WTC11 (cell line): ENCODE measurements around the gene LRSAM1. TPM values are rescaled to one million over a fixed set of nuclear protein-coding genes. Genes with fewer than 3 reads are reported as not detected.
A peak's percentile ranks its signal among the peaks of the same experiment; 100 is the strongest.

Experiments used
- AFF4 ChIP-seq: sonication (generic); formaldehyde crosslinking; IDR thresholded peaks from 2 replicates; pipeline ENCODE4 v1.8.1; 2023; ENCODE audit warnings: mild to moderate bottlenecking, missing genetic modification reagents, borderline replicate concordance
- CREM ChIP-seq: sonication (generic); formaldehyde crosslinking; IDR thresholded peaks from 2 replicates; pipeline ENCODE4 v1.8.1; 2022; ENCODE audit warnings: mild to moderate bottlenecking, missing genetic modification reagents, moderate library complexity
- CTCF ChIP-seq: fragments of 200-600 bp; IDR thresholded peaks from 2 replicates; pipeline ENCODE4 v1.8.0; 2022; ENCODE audit warnings: antibody characterized with exemption
- ETV6 ChIP-seq: sonication (generic); formaldehyde crosslinking; IDR thresholded peaks from 2 replicates; pipeline ENCODE4 v1.8.1; 2022; ENCODE audit warnings: mild to moderate bottlenecking, missing genetic modification reagents
- FOXK1 ChIP-seq: sonication (generic); formaldehyde crosslinking; IDR thresholded peaks from 2 replicates; pipeline ENCODE4 v1.8.0; 2022; ENCODE audit warnings: mild to moderate bottlenecking, moderate library complexity, missing genetic modification reagents
- FOXP1 ChIP-seq: sonication (generic); formaldehyde crosslinking; IDR thresholded peaks from 2 replicates; pipeline ENCODE4 v1.8.0; 2022; ENCODE audit warnings: missing genetic modification reagents, mild to moderate bottlenecking, moderate library complexity, borderline replicate concordance
- GABPB1 ChIP-seq: sonication (generic); formaldehyde crosslinking; IDR thresholded peaks from 2 replicates; pipeline ENCODE4 v1.8.1; 2023; ENCODE audit warnings: mild to moderate bottlenecking, missing genetic modification reagents
- HMGXB4 ChIP-seq: sonication (generic); formaldehyde crosslinking; IDR thresholded peaks from 2 replicates; pipeline ENCODE4 v1.8.1; 2023; ENCODE audit warnings: mild to moderate bottlenecking, moderate library complexity, missing genetic modification reagents
- IRF2 ChIP-seq: sonication (generic); formaldehyde crosslinking; IDR thresholded peaks from 2 replicates; pipeline ENCODE4 v1.8.0; 2022; ENCODE audit warnings: low read depth, missing genetic modification reagents, borderline replicate concordance
- KAT7 ChIP-seq: sonication (generic); formaldehyde crosslinking; IDR thresholded peaks from 2 replicates; pipeline ENCODE4 v1.8.1; 2023; ENCODE audit warnings: missing genetic modification reagents, mild to moderate bottlenecking, borderline replicate concordance
- RELA ChIP-seq: sonication (generic); formaldehyde crosslinking; IDR thresholded peaks from 2 replicates; pipeline ENCODE4 v1.8.1; 2022; ENCODE audit warnings: missing genetic modification reagents, mild to moderate bottlenecking, borderline replicate concordance
- SMAD4 ChIP-seq: sonication (generic); formaldehyde crosslinking; IDR thresholded peaks from 2 replicates; pipeline ENCODE4 v1.8.0; 2022; ENCODE audit warnings: mild to moderate bottlenecking, missing genetic modification reagents
- STAT6 ChIP-seq: sonication (generic); formaldehyde crosslinking; conservative IDR thresholded peaks from 2 replicates; pipeline ENCODE4 v1.8.1; 2023; ENCODE audit warnings: mild to moderate bottlenecking, low read depth, missing genetic modification reagents, moderate library complexity
- TCF7 ChIP-seq: sonication (generic); formaldehyde crosslinking; IDR thresholded peaks from 2 replicates; pipeline ENCODE4 v1.8.0; 2022; ENCODE audit warnings: mild to moderate bottlenecking, low read depth, missing genetic modification reagents, moderate library complexity
- TEAD1 ChIP-seq: sonication (generic); formaldehyde crosslinking; IDR thresholded peaks from 2 replicates; pipeline ENCODE4 v1.8.0; 2022; ENCODE audit warnings: mild to moderate bottlenecking, missing genetic modification reagents
- ZNF263 ChIP-seq: sonication (generic); formaldehyde crosslinking; IDR thresholded peaks from 2 replicates; pipeline ENCODE4 v1.8.1; 2022; ENCODE audit warnings: low read depth, mild to moderate bottlenecking, moderate library complexity, missing genetic modification reagents
- ZNF396 ChIP-seq: fragments of 250-450 bp; sonication (Bioruptor Pico); IDR thresholded peaks from 2 replicates; pipeline ENCODE4 v1.8.0; 2021; ENCODE audit warnings: mild to moderate bottlenecking, moderate library complexity, borderline replicate concordance
- ZNF425 ChIP-seq: fragments of 250-450 bp; sonication (Bioruptor Pico); conservative IDR thresholded peaks from 2 replicates; pipeline ENCODE4 v1.9.0; 2021; ENCODE audit warnings: mild to moderate bottlenecking
- ZNF671 ChIP-seq: fragments of 250-450 bp; sonication (Bioruptor Pico); IDR thresholded peaks from 2 replicates; pipeline ENCODE4 v1.8.0; 2021; ENCODE audit warnings: mild to moderate bottlenecking
- total RNA-seq: library from RNA; stranded (reverse); gene quantifications from 3 replicates; pipeline ENCODE4 v1.2.3, GENCODE V29; 2021
- TF ChIP-seq, protein P1 (sequence below): sonication (generic); formaldehyde crosslinking; IDR thresholded peaks from 2 replicates; pipeline ENCODE4 v1.8.1; 2023; ENCODE audit warnings: mild to moderate bottlenecking, missing genetic modification reagents, moderate library complexity

Gene LRSAM1
- total RNA-seq, 1 experiment from 2014 or later, result 32.4 TPM

- no peak for TF ChIP-seq HMGXB4 (CRISPR knock-in tag)
- TF ChIP-seq CTCF, result no peak
- no peak for TF ChIP-seq TCF7 (CRISPR knock-in tag)
- no peak for TF ChIP-seq ZNF671 (CRISPR knock-in tag)
- no peak for TF ChIP-seq ZNF425
- TF ChIP-seq ZNF263, result no peak
- no peak for TF ChIP-seq SMAD4 (CRISPR knock-in tag)
- TF ChIP-seq RELA (CRISPR knock-in tag), result no peak
- no peak; the same call in 1 of the 2 replicates for TF ChIP-seq TEAD1 (CRISPR knock-in tag)
- TF ChIP-seq FOXP1 (CRISPR knock-in tag), result no peak
- peak; percentile 97 for TF ChIP-seq CREM (CRISPR knock-in tag)
- TF ChIP-seq ETV6 (CRISPR knock-in tag), result 0 out of 2 replicates have a peak, but pooled peaks have one; percentile 13
- TF ChIP-seq KAT7 (CRISPR knock-in tag), result no peak
- TF ChIP-seq IRF2 (CRISPR knock-in tag), result no peak
- no peak for TF ChIP-seq STAT6
- peak; percentile 71; the same call in 1 of the 2 replicates for TF ChIP-seq FOXK1
- TF ChIP-seq GABPB1, result peak; percentile 92
- TF ChIP-seq, protein P1, sequence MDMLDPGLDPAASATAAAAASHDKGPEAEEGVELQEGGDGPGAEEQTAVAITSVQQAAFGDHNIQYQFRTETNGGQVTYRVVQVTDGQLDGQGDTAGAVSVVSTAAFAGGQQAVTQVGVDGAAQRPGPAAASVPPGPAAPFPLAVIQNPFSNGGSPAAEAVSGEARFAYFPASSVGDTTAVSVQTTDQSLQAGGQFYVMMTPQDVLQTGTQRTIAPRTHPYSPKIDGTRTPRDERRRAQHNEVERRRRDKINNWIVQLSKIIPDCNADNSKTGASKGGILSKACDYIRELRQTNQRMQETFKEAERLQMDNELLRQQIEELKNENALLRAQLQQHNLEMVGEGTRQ (CRISPR knock-in tag), result peak; percentile 68
- no peak for TF ChIP-seq AFF4 (CRISPR knock-in tag)
- no peak for TF ChIP-seq ZNF396
These were observed 27.2 kb upstream of the LRSAM1 start, which contains the start of gene ZNF79 (continued) for GRCh38 chr9:127423934-127424675.
